Fibroblast of lung (primary cell): ENCODE measurements around the gene CNOT1. TPM values are rescaled to one million over a fixed set of nuclear protein-coding genes. Genes with fewer than 3 reads are reported as not detected.

Experiments used
- DNase-seq, 2 donors: peaks; one replicate each; pipeline versions ENCODE4 v3.0.0 to v3.0.0-alpha.2; 2010; ENCODE audit warnings: low read depth in 2 of 2
- H2AFZ ChIP-seq: 2 replicates; pipeline ENCODE4 v1.5.1; 2012; ENCODE audit warnings: low read length, control low read depth, inconsistent platforms
- H3K27ac ChIP-seq: 2 replicates; pipeline ENCODE4 v1.5.1; 2011; ENCODE audit warnings: low read length, control low read depth; ENCODE audit not compliant: insufficient read depth
- H3K27me3 ChIP-seq: 2 replicates; pipeline ENCODE4 v1.5.1; 2011; ENCODE audit warnings: mild to moderate bottlenecking, low read length; ENCODE audit not compliant: control insufficient read depth, insufficient read depth
- H3K36me3 ChIP-seq: 2 replicates; pipeline ENCODE4 v1.5.1; 2011; ENCODE audit warnings: low read length; ENCODE audit not compliant: control insufficient read depth, insufficient read depth
- H3K4me1 ChIP-seq: 2 replicates; pipeline ENCODE4 v1.5.1; 2011; ENCODE audit warnings: low read length; ENCODE audit not compliant: control insufficient read depth, insufficient read depth; ENCODE audit errors: extremely low read depth
- H3K4me2 ChIP-seq: 2 replicates; pipeline ENCODE4 v1.5.1; 2011; ENCODE audit warnings: low read length, control low read depth; ENCODE audit not compliant: insufficient read depth; ENCODE audit errors: extremely low read depth
- H3K4me3 ChIP-seq, 4 experiments: fragments of 200-600 bp in 1 of 4; sonication (generic) in 1 of 4; replicated peaks in 1 of 4; 2 replicates each; pipeline ENCODE4 v1.5.1; 2011 to 2016; ENCODE audit warnings: low read length in 4 of 4, low read depth in 3 of 4, mild to moderate bottlenecking in 3 of 4, control low read depth in 2 of 4, inconsistent platforms in 1 of 4, mixed read lengths in 1 of 4; ENCODE audit not compliant: insufficient read depth in 1 of 4; ENCODE audit errors: control extremely low read depth in 1 of 4
- H3K79me2 ChIP-seq: 2 replicates; pipeline ENCODE4 v1.5.1; 2012; ENCODE audit warnings: mild to moderate bottlenecking, low read length, inconsistent platforms; ENCODE audit not compliant: control insufficient read depth, insufficient read depth
- H3K9ac ChIP-seq: 2 replicates; pipeline ENCODE4 v1.5.1; 2011; ENCODE audit warnings: mild to moderate bottlenecking, low read length, control low read depth; ENCODE audit not compliant: insufficient read depth
- H3K9me3 ChIP-seq: 2 replicates; pipeline ENCODE4 v1.5.1; 2012; ENCODE audit warnings: low read depth, low read length; ENCODE audit not compliant: control insufficient read depth, insufficient read depth
- H4K20me1 ChIP-seq: 2 replicates; pipeline ENCODE4 v1.5.1; 2011; ENCODE audit warnings: low read length; ENCODE audit not compliant: control insufficient read depth, insufficient read depth; ENCODE audit errors: extremely low read depth
- EZH2 ChIP-seq: IDR thresholded peaks from 2 replicates; pipeline ENCODE4 v1.5.1; 2012; ENCODE audit warnings: low read length, control low read depth, mild to moderate bottlenecking; ENCODE audit errors: missing control alignments
- polyA plus RNA-seq, 2 donors: library from polyadenylated mRNA; depleted of rRNA in 1 of 2; stranded (reverse) in 1 of 2; unstranded in 1 of 2; fragments of >200 nt; gene quantifications; 2 replicates each; pipeline ENCODE4 v1.2.1, GENCODE V29; 2011 to 2012; ENCODE audit warnings: missing spikeins in 1 of 2
- total RNA-seq: library from RNA; depleted of rRNA; stranded (reverse); fragments of >200 nt; gene quantifications from 2 replicates; pipeline ENCODE4 v1.2.1, GENCODE V29; 2014
- TF ChIP-seq, protein P1 (sequence below), 2 donors: IDR thresholded peaks in 1 of 2; conservative IDR thresholded peaks in 1 of 2; 1 replicate in 1 of 2; 2 replicates in 1 of 2; pipeline ENCODE4 v1.5.1; 2011 to 2012; ENCODE audit warnings: low read length in 2 of 2, control low read depth in 1 of 2, inconsistent platforms in 1 of 2, low read depth in 1 of 2, mild to moderate bottlenecking in 1 of 2

The CNOT1 gene
- total and polyA plus RNA-seq, 2 donors (not counting 1 experiment from before 2014, with no cell fraction given): 59.0 to 162 TPM

DNA sequence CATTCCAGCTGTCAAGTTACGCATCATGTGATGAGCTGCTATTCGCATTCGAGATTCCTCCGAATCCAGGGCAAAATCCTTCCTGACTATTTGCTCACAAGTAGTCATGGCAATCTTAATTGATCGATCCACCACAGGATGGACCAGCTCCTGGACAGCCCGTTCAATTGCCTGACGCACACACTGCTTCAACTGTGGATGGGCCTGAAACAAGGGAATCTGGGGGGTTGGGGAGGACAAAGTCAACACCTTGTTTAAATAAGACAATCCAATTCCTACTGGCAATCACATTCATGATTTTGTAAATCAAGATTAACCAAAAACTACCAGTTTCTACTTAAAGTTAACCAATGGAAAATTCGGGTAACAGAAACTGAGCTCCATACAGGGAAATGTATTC, 85.9 kb downstream of the CNOT1 start:
- Histone ChIP-seq H3K36me3 (peaks cover 12% of the 10 kb centered on the region), H3K9me3 (no peaks in the 10 kb centered on the region), H2AFZ (no peak overlapping the region), H3K4me1 (no peaks in the 10 kb centered on the region), H3K27me3 (no peaks in the 10 kb centered on the region), H3K79me2 (no peaks in the 10 kb centered on the region), H3K9ac (no peak overlapping the region), H3K4me2 (no peak overlapping the region), H3K27ac (no peak overlapping the region), H4K20me1 (no peaks in the 10 kb centered on the region), H3K4me3 (no peak overlapping the region)
- TF ChIP-seq, protein P1, sequence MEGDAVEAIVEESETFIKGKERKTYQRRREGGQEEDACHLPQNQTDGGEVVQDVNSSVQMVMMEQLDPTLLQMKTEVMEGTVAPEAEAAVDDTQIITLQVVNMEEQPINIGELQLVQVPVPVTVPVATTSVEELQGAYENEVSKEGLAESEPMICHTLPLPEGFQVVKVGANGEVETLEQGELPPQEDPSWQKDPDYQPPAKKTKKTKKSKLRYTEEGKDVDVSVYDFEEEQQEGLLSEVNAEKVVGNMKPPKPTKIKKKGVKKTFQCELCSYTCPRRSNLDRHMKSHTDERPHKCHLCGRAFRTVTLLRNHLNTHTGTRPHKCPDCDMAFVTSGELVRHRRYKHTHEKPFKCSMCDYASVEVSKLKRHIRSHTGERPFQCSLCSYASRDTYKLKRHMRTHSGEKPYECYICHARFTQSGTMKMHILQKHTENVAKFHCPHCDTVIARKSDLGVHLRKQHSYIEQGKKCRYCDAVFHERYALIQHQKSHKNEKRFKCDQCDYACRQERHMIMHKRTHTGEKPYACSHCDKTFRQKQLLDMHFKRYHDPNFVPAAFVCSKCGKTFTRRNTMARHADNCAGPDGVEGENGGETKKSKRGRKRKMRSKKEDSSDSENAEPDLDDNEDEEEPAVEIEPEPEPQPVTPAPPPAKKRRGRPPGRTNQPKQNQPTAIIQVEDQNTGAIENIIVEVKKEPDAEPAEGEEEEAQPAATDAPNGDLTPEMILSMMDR (conservative IDR thresholded peaks at IDR 0.05 in 1 of 2, IDR thresholded peaks at IDR 0.05 in 1 of 2; ENCODE audit: low read depth in 1 of 2, low read length in 2 of 2): no peak
- TF ChIP-seq EZH2: no peak
- DNase-seq: no peak

- H3K36me3 ChIP-seq: peaks cover 12% of the 10 kb centered on the region
- no peaks in the 10 kb centered on the region for H4K20me1 ChIP-seq
- H3K4me2 ChIP-seq: no peak overlapping the region
- H2AFZ ChIP-seq: no peak overlapping the region
- H3K27me3 ChIP-seq: no peaks in the 10 kb centered on the region
- TF ChIP-seq, protein P1 (conservative IDR thresholded peaks at IDR 0.05 in 1 of 2, IDR thresholded peaks at IDR 0.05 in 1 of 2; ENCODE audit: low read depth in 1 of 2, low read length in 2 of 2): no peak
- no peak for TF ChIP-seq EZH2
- no peak overlapping the region for H3K27ac ChIP-seq
- no peak overlapping the region for H3K9ac ChIP-seq
- no peaks in the 10 kb centered on the region for H3K9me3 ChIP-seq
- H3K4me3 ChIP-seq: no peak overlapping the region
- no peaks in the 10 kb centered on the region for H3K79me2 ChIP-seq
- H3K4me1 ChIP-seq: no peaks in the 10 kb centered on the region
- DNase-seq: no peak
These were observed 87.3 kb downstream of the CNOT1 start for GRCh38 chr16:58542291-58542690.

DNA sequence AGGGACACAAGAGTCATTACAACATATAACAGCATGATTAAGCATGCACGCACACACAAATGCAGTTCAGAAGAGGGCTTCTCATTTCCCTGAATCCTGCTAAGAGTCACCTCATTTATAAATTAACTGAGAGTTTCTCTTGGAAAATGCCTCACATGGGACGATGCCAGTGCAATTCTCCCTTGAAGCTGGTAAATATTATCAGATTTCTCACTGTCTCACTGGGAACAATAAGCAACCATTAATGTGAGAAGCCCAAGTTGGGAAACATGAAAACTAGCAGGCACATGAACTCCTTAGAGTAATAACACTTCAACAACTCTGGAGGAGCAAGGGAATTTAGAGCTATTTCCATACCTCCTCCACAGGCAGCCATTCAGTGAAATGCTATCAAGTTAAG, 87.9 kb downstream of the CNOT1 start:
- H3K9me3 ChIP-seq: no peaks in the 10 kb centered on the region
- TF ChIP-seq, protein P1 (conservative IDR thresholded peaks at IDR 0.05 in 1 of 2, IDR thresholded peaks at IDR 0.05 in 1 of 2; ENCODE audit: low read depth in 1 of 2, low read length in 2 of 2): no peak
- no peak for TF ChIP-seq EZH2
- DNase-seq: no peak
- H3K4me3 ChIP-seq: no peak overlapping the region
- H4K20me1 ChIP-seq: no peaks in the 10 kb centered on the region
- H3K36me3 ChIP-seq: peaks cover 16% of the 10 kb centered on the region
- no peaks in the 10 kb centered on the region for H3K79me2 ChIP-seq
- no peaks in the 10 kb centered on the region for H3K27me3 ChIP-seq
- H3K4me1 ChIP-seq: no peaks in the 10 kb centered on the region
- no peak overlapping the region for H3K27ac ChIP-seq
- no peak overlapping the region for H3K4me2 ChIP-seq
- no peak overlapping the region for H3K9ac ChIP-seq
- H2AFZ ChIP-seq: no peak overlapping the region
